HG03575 (cell line): ENCODE data around the gene KIAA2012.

Experiments used
- ATAC-seq: cut with Tn5 transposase; IDR thresholded peaks from one replicate; pipeline ENCODE4 v1.9.1; 2021; ENCODE audit not compliant: unreplicated experiment, insufficient number of reproducible peaks, low FRiP score; ENCODE audit errors: extremely low read depth

The KIAA2012 gene

DNA sequence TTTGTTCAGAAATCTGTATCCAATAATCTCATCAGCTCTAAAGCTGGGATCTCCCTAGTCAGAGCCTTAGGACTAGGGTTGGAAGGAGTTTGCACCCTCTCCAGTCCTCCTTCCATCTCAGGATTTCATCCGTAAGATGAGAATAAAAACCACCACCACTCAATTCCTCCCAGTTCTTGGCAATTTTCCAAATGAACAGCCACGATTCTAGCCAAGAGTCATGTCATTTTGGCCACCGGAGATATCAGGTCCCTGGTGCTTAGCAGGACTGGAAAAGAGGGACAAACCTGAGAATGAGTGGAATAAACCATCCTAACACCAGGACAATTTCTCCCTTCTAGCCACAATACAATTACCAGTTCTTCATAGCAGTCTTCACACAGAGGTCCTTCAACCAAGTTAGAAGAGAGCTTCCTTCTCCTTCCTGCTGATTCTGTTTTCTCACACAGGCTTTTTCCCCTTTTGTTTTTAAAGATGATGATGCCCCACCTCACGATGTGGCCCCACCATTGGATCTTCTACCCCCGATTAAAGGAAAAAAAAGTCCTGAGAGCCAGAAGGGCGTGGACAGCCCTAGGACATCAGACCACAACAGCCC is 36.2 kb downstream of the KIAA2012 start:
- no peak for ATAC-seq

DNA sequence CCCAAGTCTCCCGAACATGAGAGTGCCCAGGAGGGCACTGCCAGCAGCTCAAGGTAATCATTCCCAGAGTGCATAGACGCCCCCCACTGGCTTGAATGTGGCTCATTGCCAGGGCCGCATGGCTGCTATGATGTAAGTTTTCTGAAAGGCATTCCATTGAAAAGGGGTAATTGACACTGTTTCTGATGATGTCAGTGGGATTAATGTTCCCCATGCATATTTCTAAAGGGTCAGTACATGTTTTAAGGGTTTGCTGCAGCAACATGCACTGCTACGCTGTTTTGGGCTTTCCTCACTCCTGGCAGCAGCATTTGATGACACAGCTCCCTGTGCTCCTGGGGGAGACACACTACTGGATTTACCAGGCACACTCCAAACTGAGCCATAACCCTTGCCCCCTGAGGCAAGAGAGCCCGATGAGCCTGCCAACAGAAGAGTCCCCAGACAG is 36.7 kb downstream of the KIAA2012 start:
- no peak for ATAC-seq

DNA sequence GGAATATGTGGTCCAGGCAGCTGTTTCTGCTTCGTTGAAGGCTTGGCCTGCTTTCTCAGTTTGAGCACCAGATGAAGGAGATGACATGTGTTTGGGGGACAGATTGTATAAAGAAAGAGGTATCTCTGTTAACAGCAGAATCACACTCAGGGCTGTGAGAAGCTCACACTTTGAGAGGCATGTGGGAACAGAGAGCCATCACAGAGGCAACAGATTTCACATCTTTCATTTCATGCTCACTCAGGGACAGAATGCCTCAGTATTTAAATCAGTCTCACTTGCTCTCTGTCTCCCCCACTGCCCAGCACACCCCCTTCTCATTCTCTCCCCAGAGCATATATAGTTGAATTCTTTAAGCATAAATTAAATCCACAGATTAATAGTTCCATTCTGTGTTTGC is 37.4 kb downstream of the KIAA2012 start:
- no peak for ATAC-seq

DNA sequence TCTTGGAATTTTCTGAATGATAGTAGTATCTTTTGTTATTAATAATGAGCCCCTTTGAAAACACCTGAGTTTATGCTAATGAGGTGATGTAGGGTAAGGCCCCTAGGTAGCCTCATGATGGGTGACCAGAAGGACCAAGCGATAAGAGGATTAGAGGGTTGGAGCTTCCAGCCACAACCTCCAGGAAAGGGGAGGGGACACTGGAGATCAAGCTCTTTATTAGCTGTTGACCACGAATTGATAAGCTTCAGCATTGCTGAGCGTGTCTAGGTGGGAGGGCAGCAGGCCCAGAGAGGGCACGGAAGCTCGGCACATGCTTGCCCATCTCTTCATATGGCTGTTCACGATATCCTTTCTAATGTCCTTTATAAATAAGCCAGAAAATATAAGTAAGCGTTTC is 39.0 kb downstream of the KIAA2012 start:
- ATAC-seq, result no peak

DNA sequence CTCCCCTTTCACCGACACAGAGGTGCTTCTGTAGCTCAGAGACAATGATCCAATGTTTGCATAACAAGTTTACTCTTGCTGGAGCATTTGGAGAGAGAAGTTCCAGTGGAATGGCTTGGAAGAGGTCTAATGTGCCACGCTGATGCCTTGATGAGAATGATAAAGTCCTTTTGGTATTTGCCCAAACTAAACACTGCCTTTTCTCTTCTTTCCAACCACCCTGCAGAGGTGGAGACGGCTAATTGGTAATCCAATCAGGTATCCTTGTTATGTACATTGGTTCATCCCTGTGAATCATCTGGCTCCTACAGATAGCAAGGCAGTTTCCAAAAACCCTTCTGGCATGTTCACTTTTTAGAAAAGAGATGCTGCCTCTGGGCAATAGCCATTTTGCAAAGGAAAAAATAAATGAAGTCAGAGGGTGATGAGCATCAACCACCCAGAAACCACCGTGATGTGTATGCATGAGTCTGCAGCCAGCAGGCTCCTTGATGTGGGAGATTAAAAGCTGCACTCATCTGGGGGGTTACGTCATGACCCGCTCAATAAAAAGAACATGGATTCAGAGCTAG is 40.6 kb downstream of the KIAA2012 start:
- no peak for ATAC-seq

DNA sequence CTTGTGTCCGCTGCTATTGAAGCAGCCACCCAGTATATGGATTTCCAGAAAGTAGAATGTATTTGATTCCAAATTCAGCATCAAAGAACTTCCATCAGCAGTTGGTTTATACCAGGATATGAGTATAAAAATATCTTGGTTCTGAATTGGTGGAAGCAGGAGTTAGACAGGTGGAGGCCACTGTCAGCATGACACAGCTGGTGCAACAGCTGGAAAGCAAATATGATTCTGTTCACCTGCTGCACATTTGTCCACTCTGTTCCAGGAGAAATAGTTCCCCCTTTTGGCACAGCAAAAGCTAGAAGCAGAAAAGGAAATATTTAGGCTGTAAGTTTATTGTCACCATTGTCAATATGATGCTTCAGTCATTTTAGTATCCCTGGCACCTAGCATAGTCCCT is 41.2 kb downstream of the KIAA2012 start:
- ATAC-seq, result no peak

DNA sequence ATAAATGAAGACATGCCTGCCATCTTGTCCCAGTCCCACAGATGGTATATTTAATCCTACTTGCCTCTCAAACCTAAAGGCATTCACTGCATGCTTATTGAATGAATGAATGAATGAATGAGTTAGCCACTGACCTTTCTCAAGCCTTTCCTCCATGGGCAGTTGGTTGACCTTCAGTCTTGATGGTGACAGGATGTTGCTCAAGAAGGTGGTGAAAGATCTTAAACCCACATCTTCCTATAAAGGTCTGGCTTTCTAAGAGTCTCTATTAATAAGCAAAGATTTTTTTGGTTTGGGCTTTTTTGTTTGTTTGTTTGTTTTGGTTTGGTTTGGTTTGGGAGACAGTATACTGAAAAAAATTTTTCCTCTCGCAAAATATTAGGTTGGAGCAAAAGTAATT is 41.7 kb downstream of the KIAA2012 start:
- ATAC-seq, result no peak

DNA sequence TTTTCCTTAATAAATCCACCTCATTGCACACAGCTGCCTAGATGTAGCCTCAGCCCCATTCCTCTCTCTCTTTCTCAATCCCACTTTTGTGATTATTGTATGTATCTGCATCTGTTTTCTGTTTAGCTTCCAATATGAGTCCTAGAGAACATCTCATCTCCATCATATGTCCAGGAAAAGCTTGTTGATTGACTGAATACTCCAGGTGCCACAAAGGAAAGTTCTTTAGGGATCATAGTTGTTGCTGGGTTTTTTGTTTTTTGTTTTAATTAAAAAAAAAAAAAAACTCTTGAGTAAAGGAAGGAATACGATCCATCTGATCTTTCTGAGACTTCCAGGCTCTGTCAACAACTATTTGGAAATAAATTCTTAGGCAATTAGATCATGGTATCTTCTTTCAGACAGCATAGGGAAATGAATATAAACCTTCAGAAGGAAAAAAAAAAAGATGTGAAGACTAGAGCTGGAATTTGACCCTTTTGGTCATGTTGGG is 42.5 kb downstream of the KIAA2012 start:
- no peak for ATAC-seq

DNA sequence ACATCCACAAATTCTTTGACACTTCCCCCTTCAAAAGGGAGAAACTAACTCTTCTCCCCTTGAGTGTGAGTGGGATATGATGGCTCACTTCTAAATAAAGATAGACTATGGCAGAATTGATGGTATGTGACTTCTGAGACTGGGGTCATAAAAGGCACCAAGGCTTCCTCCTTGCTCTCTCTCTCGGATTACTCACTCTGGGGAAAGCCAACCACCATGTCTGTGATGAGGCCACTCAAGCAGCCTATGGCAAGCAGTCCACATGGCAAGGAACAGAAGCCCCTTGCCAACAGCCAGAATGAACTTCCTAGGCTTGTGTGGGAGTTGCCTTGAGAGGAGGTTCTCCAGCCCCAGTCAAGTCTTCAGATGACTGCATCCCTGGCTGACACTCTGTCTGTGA is 43.6 kb downstream of the KIAA2012 start:
- ATAC-seq, result no peak

DNA sequence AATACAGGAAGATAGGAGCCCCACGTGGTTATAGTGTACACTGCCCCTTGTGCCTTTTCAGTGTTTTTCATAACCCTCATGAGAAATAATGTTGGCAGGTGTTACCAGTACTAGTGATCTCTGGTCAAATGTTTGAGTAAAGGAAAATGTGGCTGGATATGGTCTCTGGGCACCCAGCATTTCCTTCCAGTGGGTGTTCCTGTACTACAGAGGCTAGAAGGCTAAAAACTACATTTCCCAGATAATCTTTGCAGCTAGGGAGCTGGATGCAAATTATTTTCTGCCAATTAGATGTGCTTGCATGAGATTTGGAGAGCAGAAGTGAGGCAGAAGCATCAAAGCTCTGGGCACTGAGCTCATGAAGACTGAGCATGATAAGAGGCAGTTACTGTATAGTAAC is 45.1 kb downstream of the KIAA2012 start:
- ATAC-seq, result no peak

DNA sequence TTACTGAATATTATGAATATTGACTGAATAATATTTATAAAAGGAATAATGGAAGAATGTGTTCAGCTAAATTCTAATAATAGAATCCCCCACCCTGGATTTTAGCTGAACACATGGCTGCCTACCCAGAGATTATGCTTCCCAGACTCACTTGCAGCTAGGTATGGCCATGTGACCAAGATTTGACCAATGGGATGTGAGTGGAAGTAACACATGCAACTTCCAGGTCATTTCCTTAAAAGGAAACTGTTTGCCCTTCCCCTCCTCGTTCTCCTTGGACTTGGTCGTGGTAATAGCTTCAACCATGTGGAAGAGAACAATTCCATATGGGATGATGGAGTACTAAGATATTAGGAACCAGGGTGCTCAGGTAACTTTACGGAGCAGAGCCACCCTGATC is 47.8 kb downstream of the KIAA2012 start:
- no peak for ATAC-seq

DNA sequence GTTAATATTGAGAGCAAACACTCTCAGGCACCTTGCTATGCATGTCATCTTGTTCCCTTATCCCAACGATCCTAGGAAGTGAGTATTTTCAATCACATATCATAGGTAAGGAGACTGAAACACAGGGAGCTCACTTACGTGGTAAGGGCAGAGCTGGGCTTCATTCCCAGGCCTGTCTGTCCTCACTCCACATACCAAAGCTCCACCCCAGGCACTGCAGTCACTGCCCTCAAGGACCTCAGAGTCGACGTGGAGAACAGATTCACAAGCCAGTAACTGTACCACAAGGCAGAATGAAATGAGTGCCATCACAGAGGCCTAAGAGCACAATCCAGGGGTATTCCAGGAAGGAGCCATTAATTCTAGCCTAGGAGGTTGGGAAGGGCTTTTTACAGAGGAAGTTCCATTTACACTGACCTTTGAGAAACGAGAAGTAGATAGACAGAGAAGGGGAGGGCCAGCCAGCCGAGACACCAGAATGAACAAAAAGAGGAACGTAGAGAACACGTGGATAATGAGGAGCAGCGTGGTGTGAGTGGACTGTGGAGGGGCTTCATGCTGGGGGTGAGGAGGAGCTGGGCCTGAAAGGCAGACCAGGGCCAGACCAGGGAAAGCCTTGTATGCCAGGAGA is 48.6 kb downstream of the KIAA2012 start:
- ATAC-seq, result no peak

DNA sequence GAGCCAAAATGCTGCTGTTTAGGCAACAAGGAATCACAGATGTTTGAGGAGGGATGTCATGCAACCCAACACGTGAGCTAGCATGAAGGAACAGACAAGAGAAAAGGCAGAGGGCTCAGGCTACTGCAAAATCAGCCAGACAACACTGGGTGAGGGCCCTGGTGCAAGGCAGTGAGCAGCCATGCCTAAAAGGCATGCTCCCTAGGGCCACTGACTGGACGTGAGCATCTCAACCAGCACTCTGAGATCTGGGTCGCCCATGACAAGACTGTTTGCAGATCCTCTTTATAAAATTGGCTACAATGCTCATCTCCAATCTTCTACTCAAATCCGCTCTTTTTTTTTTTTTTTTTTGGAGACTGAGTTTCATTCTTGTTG is 49.1 kb downstream of the KIAA2012 start:
- no peak for ATAC-seq

DNA sequence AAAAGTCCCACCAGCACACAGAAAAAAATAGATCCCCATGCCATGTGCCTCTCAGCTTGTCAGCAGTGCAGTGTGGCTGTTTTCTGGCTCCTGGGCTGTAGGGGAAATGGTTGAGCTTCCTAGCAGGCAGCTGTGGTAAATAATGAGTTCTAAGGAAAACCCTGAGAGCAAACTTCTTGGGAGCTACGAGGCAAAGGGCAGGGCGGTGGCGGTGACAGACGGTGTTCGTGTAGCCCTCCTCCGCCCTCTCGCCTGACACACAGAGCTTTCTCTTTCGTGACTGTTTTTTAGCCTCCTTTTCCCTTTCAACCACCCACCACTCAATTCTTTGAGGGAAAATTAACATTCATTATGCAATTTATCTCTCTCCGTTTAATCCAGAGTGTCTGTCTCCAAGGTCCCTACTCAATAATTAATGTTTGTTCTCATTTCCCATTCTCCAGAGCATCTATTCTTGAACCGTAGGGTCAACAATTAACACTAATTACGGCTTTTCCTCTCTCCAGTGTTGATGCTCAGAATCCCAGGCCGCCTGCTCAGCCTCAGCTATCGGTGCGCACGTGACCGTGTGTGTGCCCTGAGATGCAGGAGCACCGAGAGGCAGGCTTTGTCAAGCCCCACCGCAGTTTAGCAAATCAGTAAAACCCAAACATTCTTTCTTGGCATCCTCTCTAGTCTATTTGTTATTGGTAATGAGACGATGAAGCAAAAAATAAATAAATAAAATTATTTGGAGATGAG is 50.1 kb downstream of the KIAA2012 start:
- no peak for ATAC-seq

DNA sequence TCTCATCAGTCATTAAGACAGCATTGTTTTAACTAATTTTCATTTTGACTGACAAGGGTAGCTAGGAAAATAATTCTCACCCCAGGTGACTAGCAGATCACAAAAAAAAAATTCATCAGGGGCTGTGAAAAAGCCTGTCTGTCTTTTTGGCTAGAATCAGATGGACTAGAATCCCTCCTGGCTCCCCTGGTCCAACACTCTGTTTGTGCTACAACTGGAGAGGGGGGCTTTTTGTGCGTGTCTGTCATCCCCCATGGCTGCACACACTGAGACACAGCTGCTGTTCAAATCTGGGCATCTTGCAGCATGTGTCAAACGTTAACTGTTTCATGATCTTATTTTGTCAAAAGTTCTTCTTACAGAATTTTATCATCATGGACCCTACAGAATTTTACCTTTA is 51.2 kb downstream of the KIAA2012 start:
- no peak for ATAC-seq

DNA sequence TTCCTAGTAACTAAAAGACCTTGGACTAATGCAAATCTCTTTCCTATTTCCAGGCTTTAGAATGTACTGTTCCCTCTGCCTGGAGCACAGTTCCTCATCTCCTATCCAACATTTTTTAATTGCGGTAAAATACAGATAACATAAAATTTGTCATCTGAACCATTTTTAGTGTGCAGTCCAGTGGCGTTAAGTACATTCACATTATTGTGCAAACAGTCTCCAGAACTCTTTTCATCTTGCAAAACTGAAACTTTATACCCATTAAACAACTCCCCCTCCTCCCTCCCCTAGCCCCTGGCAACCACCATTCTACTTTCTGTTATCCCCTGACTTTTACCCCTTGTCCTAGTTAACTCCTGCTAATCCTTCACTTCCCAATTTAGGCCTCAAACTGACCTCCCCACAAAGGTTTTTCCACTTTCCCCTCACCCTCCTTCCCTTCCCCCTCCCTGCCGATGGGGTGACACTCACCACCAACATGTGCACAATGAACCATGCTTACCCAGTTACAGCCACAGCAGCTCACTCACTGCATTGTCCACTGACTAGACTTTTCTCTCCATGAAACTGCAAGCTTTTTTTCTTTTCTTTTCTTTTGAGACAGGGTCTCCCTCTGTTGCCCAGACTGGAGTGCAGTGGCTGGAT is 54.8 kb downstream of the KIAA2012 start:
- no peak for ATAC-seq

DNA sequence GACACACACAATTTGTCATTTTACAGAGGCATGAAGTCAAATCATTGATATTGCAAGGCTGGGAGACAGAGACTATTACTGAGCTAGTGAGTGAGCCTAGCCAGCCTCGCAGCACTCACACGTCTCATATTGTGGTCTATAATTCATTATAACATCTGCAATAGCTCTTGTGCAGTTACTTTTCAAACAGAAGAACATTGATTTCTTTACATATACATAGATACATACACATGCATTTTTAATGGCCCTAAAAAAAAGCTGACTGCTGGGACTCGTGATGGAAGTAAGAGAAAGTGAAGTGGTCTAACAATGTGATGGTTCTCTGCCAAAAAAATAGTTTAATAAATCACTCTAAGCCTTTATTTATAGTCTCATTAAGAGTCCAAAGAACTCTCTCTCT is 56.8 kb downstream of the KIAA2012 start:
- ATAC-seq, result no peak

DNA sequence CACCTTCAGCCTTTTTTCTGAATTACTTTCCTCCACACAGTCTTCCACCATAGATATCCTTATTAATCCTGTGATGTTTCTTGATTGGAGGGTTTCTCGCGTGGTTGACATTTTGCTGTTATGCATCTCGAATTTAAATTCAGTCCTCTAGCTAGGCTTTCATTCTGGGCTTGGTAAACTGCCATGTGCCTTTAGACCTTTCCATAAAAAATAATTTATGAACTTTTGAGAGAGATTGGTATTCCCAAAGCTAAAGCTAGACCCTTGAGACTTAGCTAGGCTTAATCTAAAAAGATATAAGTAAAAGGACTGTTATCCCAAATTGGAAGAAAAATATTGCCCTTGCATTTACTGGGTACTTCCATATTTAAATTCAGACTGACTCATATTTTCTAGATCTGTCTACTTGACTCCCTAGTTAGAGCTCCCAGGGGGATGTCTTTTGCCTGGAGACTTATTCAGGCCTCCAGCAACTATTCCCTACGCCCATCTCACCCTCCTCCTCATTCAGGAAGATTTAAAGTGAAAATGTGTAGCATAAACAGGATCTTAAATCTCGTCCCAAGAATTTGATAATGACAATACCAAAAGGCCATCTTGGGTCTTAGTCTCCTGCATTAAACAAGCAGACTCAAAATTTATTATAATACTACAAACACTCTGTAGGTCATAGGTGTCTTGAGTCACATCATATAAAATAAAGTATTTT is 60.3 kb downstream of the KIAA2012 start:
- no peak for ATAC-seq

DNA sequence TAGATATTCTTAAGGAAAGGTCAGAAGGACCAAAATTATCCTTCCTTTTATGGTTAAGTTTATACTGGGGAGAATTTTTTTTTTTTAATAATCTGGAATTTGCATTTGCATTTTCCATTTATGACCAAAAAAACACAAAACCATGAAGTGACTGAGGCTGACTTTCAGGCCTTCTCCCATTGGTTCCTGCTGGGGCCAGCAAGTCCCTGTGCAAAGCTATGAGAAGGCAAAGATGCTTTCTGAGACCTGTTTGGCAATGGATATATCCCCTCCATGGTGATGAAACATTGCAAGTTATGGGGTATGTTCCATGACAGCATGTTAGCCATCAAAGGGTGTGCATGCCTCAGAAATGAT is 60.8 kb downstream of the KIAA2012 start:
- no peak for ATAC-seq
